Measurements from ENCODE around the gene CEP41.
"Not testable (repeated sequence)": the region's sequence is repeated elsewhere in the genome, so short reads cannot be mapped to it uniquely, and the experiment has no call there.

Gene CEP41

DNA sequence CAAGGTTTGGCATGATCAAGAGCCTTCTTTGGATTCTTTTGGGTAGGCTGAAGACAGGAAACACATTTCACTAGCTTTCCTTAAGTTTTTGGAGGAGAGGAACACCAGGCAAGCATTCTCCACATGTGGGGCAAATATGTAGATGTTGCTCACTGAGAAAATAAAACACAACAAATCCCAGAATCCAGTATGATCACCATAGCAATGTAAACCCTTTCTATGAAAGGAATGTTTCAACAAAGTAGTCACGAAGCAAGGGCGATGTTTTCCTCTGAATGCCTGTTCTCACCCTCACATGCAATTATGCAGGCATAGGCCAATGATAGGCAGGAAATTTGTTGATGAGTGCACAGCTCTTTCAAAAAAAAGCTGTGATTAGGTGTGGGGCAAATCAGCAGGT, 20.5 kb upstream of the CEP41 start:
- no peak for DNase-seq (ENCODE audit: low read depth in 2 of 2)

GRCh38 chr7:130458257-130458656, 17.4 kb upstream of the CEP41 start:
- DNase-seq (ENCODE audit: low read depth in 2 of 2), result no peak

GRCh38 chr7:130454959-130455358, 14.1 kb upstream of the CEP41 start:
- DNase-seq (ENCODE audit: low read depth in 2 of 2), result no peak

GRCh38 chr7:130452951-130453350, 12.1 kb upstream of the CEP41 start:
- no peak for DNase-seq (ENCODE audit: low read depth in 2 of 2)

DNA sequence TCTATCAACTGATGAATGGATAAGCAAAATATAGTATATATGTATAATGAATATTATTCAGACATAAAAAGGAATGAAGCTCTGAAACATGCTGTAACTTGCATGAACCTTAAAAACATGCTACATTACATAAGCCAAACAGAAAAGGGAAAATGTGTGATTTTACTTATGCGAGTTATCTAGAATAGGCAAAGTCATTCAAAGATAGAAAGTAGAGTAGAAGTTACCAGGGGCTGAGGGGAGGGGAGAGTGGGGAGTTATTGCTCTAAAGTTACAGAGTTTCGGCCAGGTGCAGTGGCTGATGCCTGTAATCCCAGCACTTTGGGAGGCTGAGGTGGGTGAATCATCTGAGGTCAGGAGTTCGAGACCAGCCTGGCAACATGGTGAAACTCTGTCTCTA, 10.5 kb upstream of the CEP41 start:
- DNase-seq (ENCODE audit: low read depth in 2 of 2), result not testable (repeated sequence)

DNA sequence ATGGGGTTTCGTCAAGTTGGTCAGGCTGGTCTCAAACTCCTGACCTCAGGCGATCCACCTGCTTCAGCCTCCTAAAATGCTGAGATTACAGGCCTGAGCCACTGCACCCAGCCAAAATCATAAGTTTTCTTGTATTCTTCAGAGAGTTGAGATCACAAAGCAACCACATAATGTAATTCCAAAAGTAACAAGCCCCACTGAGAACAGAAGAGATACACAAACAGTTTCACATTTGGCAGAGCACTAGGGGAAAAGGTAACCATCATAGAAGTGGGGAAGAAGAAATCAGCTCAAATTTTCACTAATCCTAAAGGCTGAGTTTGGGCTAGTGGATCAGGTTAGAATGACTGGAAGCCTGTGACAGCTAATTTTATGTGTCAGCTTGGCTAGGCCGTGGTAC, 5.4 kb upstream of the CEP41 start:
- no peak for DNase-seq (ENCODE audit: low read depth in 2 of 2)

GRCh38 chr7:130444751-130445407, 4.1 kb upstream of the CEP41 start:
- no peak for DNase-seq (ENCODE audit: low read depth in 2 of 2)

DNA sequence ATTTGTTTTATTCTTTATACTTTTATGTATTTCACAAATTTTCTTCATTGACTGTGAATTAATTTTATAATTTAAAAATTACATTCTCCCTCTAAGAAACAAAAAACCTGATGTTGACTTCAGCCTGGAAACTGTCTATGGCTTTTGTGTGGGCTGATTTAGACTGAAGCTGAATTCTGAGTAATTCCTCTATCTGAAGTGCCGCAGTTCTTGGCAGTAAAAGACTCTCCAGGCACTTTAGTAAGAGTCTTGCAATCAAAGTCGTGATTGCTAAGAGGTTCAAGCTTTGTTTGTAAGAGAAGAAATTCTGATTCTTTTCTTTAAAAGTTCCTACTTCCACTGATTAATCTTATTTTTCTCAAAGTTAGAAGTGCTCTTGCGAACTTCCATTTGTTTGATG, 3.4 kb upstream of the CEP41 start:
- no peak for DNase-seq (ENCODE audit: low read depth in 2 of 2)

DNA sequence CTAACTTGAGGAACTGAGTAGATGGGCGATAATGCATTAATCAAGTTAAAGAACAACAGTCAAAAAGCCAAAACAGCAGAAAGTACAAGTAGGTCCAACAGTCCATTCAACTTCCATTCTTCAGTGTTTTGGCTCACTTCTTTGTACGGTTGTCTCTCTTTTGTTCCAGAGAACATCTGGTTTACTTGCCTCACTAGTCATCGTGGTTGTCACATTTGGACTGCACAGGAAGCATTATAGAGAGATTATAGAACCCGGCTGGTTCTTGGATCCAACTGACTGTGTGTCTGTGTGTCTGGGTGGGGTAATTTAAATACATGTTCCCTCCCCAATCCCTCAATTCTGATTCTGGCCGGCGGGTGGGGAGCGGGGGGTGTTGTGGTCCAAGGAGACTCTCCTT, 1.8 kb upstream of the CEP41 start:
- no peak for DNase-seq (ENCODE audit: low read depth in 2 of 2)

DNA sequence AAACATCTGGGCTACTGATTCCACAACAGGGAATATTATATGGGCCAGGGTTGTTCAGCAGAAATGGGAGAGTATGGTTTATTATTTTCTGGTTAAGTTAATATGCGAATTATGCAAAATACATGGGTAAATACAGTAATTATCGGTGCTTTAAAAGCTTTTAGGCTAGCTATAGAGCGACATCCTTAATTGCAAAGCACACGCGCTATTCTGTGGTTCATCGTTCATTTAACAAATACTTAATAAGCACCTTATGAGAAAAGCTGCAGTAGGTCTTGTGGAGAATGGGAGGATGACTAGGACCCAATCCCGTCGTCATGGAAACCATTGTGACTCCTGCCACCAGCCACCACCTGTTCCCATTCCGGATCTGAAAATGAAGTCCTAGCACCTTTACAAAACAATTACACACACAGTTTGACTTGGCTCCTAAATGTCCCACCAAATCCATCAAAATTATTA, 623 bp upstream of the CEP41 start:
- no peak for DNase-seq (ENCODE audit: low read depth in 2 of 2)

GRCh38 chr7:130436253-130436652, 4.6 kb downstream of the CEP41 start:
- no peak for DNase-seq (ENCODE audit: low read depth in 2 of 2)

GRCh38 chr7:130435311-130435854, 5.4 kb downstream of the CEP41 start:
- no peak for DNase-seq (ENCODE audit: low read depth in 2 of 2)

DNA sequence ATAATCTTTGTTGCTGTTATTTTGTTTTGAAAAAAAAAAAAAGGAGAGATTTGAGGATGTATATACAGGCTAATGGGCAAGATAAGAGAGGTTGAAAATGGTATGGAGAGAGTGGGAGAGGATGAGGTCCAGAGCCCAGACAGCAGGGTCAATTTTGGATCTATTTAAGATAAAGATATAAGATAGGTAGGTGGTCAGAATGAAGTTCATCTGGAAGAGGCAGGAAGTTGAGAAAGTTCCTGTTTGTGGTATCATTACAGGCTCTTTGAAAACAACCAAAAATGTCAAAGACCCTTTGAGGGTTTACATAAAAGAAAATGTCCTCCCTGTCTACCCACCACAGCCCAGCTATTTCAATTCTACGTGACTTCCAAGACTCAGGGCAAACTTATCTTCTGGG, 7.5 kb downstream of the CEP41 start:
- no peak for DNase-seq (ENCODE audit: low read depth in 2 of 2)

- DNase-seq (ENCODE audit: low read depth in 2 of 2), result no peak
Measured at GRCh38 chr7:130432886-130433285, 7.9 kb downstream of the CEP41 start.

GRCh38 chr7:130430841-130431666, 9.8 kb downstream of the CEP41 start:
- no peak for DNase-seq (ENCODE audit: low read depth in 2 of 2)

- DNase-seq (ENCODE audit: low read depth in 2 of 2), result no peak
Measured at GRCh38 chr7:130430115-130430514, 10.7 kb downstream of the CEP41 start.

DNA sequence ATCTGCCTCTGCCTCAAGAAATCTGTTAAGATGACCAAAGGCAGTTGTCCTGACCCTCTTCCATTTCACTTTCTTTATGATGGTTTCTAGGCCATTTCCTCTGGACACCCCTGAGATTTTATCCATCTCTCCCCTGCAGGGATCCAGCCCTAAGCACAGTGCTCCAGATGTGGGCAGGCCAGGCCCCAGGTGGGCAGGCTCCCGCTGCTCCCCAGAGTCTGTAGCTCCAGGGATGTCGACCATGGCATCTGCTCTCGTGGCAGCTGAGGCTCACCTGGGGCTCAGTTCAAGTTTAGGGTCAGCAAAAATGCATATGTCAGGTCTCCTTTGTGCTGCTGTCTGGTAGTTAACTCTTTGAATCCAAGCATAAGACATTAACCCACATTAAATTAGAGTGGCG, 11.8 kb downstream of the CEP41 start:
- no peak for DNase-seq (ENCODE audit: low read depth in 2 of 2)

DNA sequence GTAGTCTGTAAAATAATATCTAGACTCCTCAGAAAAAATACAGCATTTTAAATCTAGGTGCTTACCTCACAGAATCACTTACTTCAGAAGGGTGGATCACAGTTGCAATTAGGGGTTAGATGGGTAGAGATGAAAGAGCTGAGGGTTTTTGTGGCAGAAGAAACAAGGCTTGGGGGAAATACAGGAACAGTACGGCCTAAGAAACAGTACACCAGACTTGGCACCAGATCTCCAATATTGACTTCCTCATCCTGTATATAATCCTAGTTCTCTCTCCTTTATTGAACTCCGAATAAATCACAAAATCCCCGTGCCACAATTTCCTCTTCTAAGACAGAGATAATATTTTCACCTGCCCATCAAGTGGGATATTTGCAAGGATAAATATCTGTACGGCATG, 14.3 kb downstream of the CEP41 start:
- DNase-seq (ENCODE audit: low read depth in 2 of 2), result no peak

DNA sequence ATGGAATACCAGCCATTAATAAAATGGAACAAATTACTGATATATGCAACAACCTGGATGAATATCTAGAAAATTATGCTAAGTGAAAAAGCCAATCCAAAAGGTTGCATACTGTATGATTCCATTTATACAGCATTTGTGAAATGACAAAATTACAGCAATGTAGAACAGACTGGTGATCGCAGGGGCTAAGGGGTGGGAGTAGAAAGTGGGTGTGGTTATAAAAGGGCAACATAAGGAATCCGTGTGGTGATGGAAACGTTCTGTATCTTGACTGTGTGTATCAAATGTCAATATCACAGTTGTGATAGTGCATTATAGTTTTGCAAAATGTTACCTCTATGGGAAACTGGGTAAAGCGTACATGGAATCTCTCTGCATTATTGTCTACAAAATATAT, 15.0 kb downstream of the CEP41 start:
- DNase-seq (ENCODE audit: low read depth in 2 of 2), result no peak

DNA sequence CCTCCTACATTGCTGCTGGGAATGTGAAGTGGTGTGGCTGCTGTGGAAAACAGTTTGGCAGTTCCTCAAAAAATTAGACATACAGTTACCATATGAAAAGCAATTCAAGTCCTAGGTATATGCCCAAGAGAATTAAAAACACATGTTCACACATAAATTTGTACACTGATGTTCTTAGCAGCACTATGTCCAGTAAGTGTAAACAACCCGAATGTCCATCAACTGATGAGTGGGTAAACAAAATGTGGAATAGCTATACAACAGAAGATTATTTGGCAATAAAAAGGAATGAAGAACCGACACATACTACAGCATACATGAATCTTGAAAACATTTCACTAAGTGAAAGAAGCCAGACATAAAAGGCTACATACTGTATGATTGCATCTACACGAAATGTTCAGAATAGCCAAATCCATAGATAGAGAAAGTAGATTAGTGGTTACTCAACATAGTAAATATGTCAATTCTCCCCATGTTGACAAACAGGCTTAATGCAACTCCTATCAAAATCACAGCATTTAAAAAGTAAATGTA, 17.2 kb downstream of the CEP41 start:
- no peak for DNase-seq (ENCODE audit: low read depth in 2 of 2)

DNA sequence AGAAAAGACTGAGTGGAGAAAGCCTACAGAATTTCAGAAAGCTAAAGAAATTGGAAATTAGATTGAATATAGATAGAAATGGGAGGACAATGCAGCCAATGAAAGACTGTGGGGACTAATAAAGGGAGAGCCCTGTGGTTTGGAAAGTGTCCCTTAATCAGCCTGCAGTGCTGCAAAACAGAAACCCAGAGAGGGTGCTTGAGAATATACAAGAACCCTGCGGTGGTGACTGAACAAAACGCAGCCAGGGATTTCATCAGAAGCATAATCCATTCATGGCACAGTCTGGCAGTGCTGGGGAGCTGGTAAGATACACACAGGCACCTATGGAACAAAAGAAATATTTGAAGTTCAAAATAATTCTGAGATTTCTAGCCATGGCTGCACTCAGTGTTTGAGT, 19.1 kb downstream of the CEP41 start:
- DNase-seq (ENCODE audit: low read depth in 2 of 2), result no peak

- no peak for DNase-seq (ENCODE audit: low read depth in 2 of 2)
Measured at GRCh38 chr7:130420943-130421578, 19.8 kb downstream of the CEP41 start.

Data from activated CD8-positive, alpha-beta memory T cell treated with anti-CD3 and anti-CD28 coated beads for 4 hours (primary cell).